ENCODE data around the gene ATRNL1.

Gene ATRNL1

GRCh38 chr10:115129752-115130151, 36.6 kb downstream of the ATRNL1 start:
- no peak overlapping the region for H3K18ac ChIP-seq (ENCODE audit: low read length)
- no peak overlapping the region for H2BK120ac ChIP-seq (ENCODE audit: low read depth, low read length)
- H3K4me3 ChIP-seq (ENCODE audit: low read length in 2 of 2) = no peak overlapping the region
- H3K23ac ChIP-seq (ENCODE audit: low read depth, low read length, poor library complexity) = no peak overlapping the region
- H2AK5ac ChIP-seq (ENCODE audit: low read depth, low read length) = no peak overlapping the region
- H3K4me2 ChIP-seq (ENCODE audit: insufficient read depth, low read length, poor library complexity, severe bottlenecking) = no peak overlapping the region
- H3K4ac ChIP-seq (ENCODE audit: low read length) = no peak overlapping the region
- no peak overlapping the region for H4K8ac ChIP-seq (ENCODE audit: low read depth, low read length)
- H2BK12ac ChIP-seq (ENCODE audit: low read length) = no peak overlapping the region
- no peaks in the 10 kb centered on the region for H3K27me3 ChIP-seq (ENCODE audit: control insufficient read depth in 3 of 3, insufficient read depth in 3 of 3, low read depth in 1 of 3, low read length in 3 of 3)
- no peak overlapping the region for H3K27ac ChIP-seq (replicated peaks; ENCODE audit: low read length)
- no peaks in the 10 kb centered on the region for H3K9me3 ChIP-seq (replicated peaks in 1 of 2; ENCODE audit: control insufficient read depth in 2 of 2, insufficient read depth in 1 of 2, low read depth in 1 of 2, low read length in 2 of 2)
- H3K4me1 ChIP-seq (ENCODE audit: control insufficient read depth in 2 of 2, insufficient read depth in 1 of 2, low read depth in 1 of 2, low read length in 2 of 2) = no peaks in the 10 kb centered on the region
- no peak overlapping the region for H2AFZ ChIP-seq (ENCODE audit: low read length)
- no peaks in the 10 kb centered on the region for H3K79me1 ChIP-seq (ENCODE audit: low read depth, low read length)
- no peak overlapping the region for H3K9ac ChIP-seq (ENCODE audit: low read depth, low read length, poor library complexity)
- no peak overlapping the region for H4K91ac ChIP-seq (ENCODE audit: low read depth, low read length, poor library complexity)
- no peak overlapping the region for H2BK15ac ChIP-seq (ENCODE audit: low read length)
- no peak overlapping the region for H3K14ac ChIP-seq (ENCODE audit: low read length)
- peak; percentile 24 for DNase-seq (ENCODE audit: low spot score)
- no peak overlapping the region for H2BK5ac ChIP-seq (ENCODE audit: low read length)
- H3K36me3 ChIP-seq (replicated peaks in 1 of 2; ENCODE audit: control insufficient read depth in 2 of 2, insufficient read depth in 2 of 2, low read length in 2 of 2) = no peaks in the 10 kb centered on the region

DNA sequence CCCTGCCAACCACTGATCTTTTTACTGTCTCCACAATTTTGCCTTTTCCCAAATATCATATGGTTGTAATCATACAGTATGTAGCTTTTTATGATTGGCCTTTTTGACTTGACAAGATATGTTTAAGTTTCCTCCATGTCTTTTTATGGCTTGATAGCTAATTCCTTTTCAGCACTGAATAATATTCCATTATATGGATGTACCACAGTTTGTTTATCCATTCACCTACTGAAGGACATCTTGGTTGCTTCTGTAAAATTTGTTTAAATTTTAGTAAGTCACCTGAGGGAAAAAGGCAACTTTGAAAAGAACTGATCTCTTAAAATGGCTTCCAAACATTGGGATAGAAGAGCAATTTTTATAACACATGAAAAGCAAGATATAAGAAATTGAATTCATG, 43.5 kb downstream of the ATRNL1 start:
- Histone ChIP-seq H3K9ac (ENCODE audit: low read depth, low read length, poor library complexity) (no peak overlapping the region), H3K4me2 (ENCODE audit: insufficient read depth, low read length, poor library complexity, severe bottlenecking) (no peak overlapping the region), H3K4me3 (ENCODE audit: low read length in 2 of 2) (no peak overlapping the region), H3K27ac (replicated peaks; ENCODE audit: low read length) (no peak overlapping the region), H3K4me1 (ENCODE audit: control insufficient read depth in 2 of 2, insufficient read depth in 1 of 2, low read depth in 1 of 2, low read length in 2 of 2) (no peaks in the 10 kb centered on the region), H3K9me3 (replicated peaks in 1 of 2; ENCODE audit: control insufficient read depth in 2 of 2, insufficient read depth in 1 of 2, low read depth in 1 of 2, low read length in 2 of 2) (peaks cover 0 to 18% of the 10 kb centered on the region in 2 donors), H3K27me3 (ENCODE audit: control insufficient read depth in 3 of 3, insufficient read depth in 3 of 3, low read depth in 1 of 3, low read length in 3 of 3) (no peaks in the 10 kb centered on the region), H2AFZ (ENCODE audit: low read length) (no peak overlapping the region), H4K8ac (ENCODE audit: low read depth, low read length) (no peak overlapping the region), H3K79me1 (ENCODE audit: low read depth, low read length) (no peaks in the 10 kb centered on the region), H2AK5ac (ENCODE audit: low read depth, low read length) (no peak overlapping the region), H4K91ac (ENCODE audit: low read depth, low read length, poor library complexity) (no peak overlapping the region), H2BK15ac (ENCODE audit: low read length) (no peak overlapping the region), H3K23ac (ENCODE audit: low read depth, low read length, poor library complexity) (no peak overlapping the region), H3K18ac (ENCODE audit: low read length) (no peak overlapping the region), H2BK120ac (ENCODE audit: low read depth, low read length) (no peak overlapping the region), H2BK12ac (ENCODE audit: low read length) (no peak overlapping the region), H3K4ac (ENCODE audit: low read length) (no peak overlapping the region), H2BK5ac (ENCODE audit: low read length) (no peak overlapping the region), H3K36me3 (replicated peaks in 1 of 2; ENCODE audit: control insufficient read depth in 2 of 2, insufficient read depth in 2 of 2, low read length in 2 of 2) (no peaks in the 10 kb centered on the region), H3K14ac (ENCODE audit: low read length) (no peak overlapping the region)
- DNase-seq (ENCODE audit: low spot score) = no peak

GRCh38 chr10:115141254-115141653, 48.1 kb downstream of the ATRNL1 start:
- no peaks in the 10 kb centered on the region for H3K79me1 ChIP-seq (ENCODE audit: low read depth, low read length)
- no peaks in the 10 kb centered on the region for H3K4me1 ChIP-seq (ENCODE audit: control insufficient read depth in 2 of 2, insufficient read depth in 1 of 2, low read depth in 1 of 2, low read length in 2 of 2)
- H3K4ac ChIP-seq (ENCODE audit: low read length) = no peak overlapping the region
- no peak overlapping the region for H4K91ac ChIP-seq (ENCODE audit: low read depth, low read length, poor library complexity)
- H2BK12ac ChIP-seq (ENCODE audit: low read length) = no peak overlapping the region
- no peak overlapping the region for H3K14ac ChIP-seq (ENCODE audit: low read length)
- no peak overlapping the region for H2AFZ ChIP-seq (ENCODE audit: low read length)
- no peak overlapping the region for H3K4me3 ChIP-seq (ENCODE audit: low read length in 2 of 2)
- no peak overlapping the region for H2BK15ac ChIP-seq (ENCODE audit: low read length)
- H3K9ac ChIP-seq (ENCODE audit: low read depth, low read length, poor library complexity) = no peak overlapping the region
- no peak overlapping the region for H4K8ac ChIP-seq (ENCODE audit: low read depth, low read length)
- H3K27ac ChIP-seq (replicated peaks; ENCODE audit: low read length) = no peak overlapping the region
- no peak overlapping the region for H3K23ac ChIP-seq (ENCODE audit: low read depth, low read length, poor library complexity)
- H3K36me3 ChIP-seq (replicated peaks in 1 of 2; ENCODE audit: control insufficient read depth in 2 of 2, insufficient read depth in 2 of 2, low read length in 2 of 2) = no peaks in the 10 kb centered on the region
- H3K18ac ChIP-seq (ENCODE audit: low read length) = no peak overlapping the region
- DNase-seq (ENCODE audit: low spot score) = no peak
- no peak overlapping the region for H2BK5ac ChIP-seq (ENCODE audit: low read length)
- H3K4me2 ChIP-seq (ENCODE audit: insufficient read depth, low read length, poor library complexity, severe bottlenecking) = no peak overlapping the region
- H2AK5ac ChIP-seq (ENCODE audit: low read depth, low read length) = no peak overlapping the region
- no peaks in the 10 kb centered on the region for H3K27me3 ChIP-seq (ENCODE audit: control insufficient read depth in 3 of 3, insufficient read depth in 3 of 3, low read depth in 1 of 3, low read length in 3 of 3)
- peaks cover 0 to 16% of the 10 kb centered on the region in 2 donors for H3K9me3 ChIP-seq (replicated peaks in 1 of 2; ENCODE audit: control insufficient read depth in 2 of 2, insufficient read depth in 1 of 2, low read depth in 1 of 2, low read length in 2 of 2)
- no peak overlapping the region for H2BK120ac ChIP-seq (ENCODE audit: low read depth, low read length)

DNA sequence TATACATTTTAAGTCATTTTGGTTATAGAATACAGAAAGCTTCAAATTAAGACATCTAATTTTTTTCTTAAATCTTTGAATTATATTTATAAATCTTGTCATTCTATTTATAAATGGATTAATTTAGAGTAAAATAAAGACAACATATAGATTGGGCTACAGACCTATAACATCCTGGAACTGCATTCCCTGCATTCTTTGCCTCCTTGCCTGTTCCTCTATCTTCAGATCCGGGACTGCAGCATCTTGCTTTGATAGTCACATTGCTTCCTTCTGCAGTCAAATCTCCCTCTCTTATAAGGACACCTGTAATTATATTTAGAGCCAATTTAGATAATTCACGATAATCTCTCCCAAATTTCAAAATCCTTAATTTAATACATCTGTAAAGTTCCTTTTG, 64.2 kb downstream of the ATRNL1 start:
- H2BK120ac ChIP-seq (ENCODE audit: low read depth, low read length) = no peak overlapping the region
- H3K36me3 ChIP-seq (replicated peaks in 1 of 2; ENCODE audit: control insufficient read depth in 2 of 2, insufficient read depth in 2 of 2, low read length in 2 of 2) = no peaks in the 10 kb centered on the region
- H2AFZ ChIP-seq (ENCODE audit: low read length) = no peak overlapping the region
- no peak overlapping the region for H2BK5ac ChIP-seq (ENCODE audit: low read length)
- H3K4me3 ChIP-seq (ENCODE audit: low read length in 2 of 2) = no peak overlapping the region
- H3K79me1 ChIP-seq (ENCODE audit: low read depth, low read length) = no peaks in the 10 kb centered on the region
- no peak overlapping the region for H4K8ac ChIP-seq (ENCODE audit: low read depth, low read length)
- WGBS, 2 donors (ENCODE audit: extremely low coverage in 2 of 2, insufficient read length in 2 of 2, insufficient replicate concordance in 1 of 2) = no CpG with 5 or more reads among the region's 2 CpGs
- DNase-seq (ENCODE audit: low spot score) = no peak
- H3K18ac ChIP-seq (ENCODE audit: low read length) = no peak overlapping the region
- no peak overlapping the region for H3K14ac ChIP-seq (ENCODE audit: low read length)
- H3K4me2 ChIP-seq (ENCODE audit: insufficient read depth, low read length, poor library complexity, severe bottlenecking) = no peak overlapping the region
- H2AK5ac ChIP-seq (ENCODE audit: low read depth, low read length) = no peak overlapping the region
- no peak overlapping the region for H3K4ac ChIP-seq (ENCODE audit: low read length)
- H3K23ac ChIP-seq (ENCODE audit: low read depth, low read length, poor library complexity) = no peak overlapping the region
- H3K9ac ChIP-seq (ENCODE audit: low read depth, low read length, poor library complexity) = no peak overlapping the region
- H2BK12ac ChIP-seq (ENCODE audit: low read length) = no peak overlapping the region
- H4K91ac ChIP-seq (ENCODE audit: low read depth, low read length, poor library complexity) = no peak overlapping the region
- H3K27me3 ChIP-seq (ENCODE audit: control insufficient read depth in 3 of 3, insufficient read depth in 3 of 3, low read depth in 1 of 3, low read length in 3 of 3) = no peaks in the 10 kb centered on the region
- no peak overlapping the region for H2BK15ac ChIP-seq (ENCODE audit: low read length)
- no peaks in the 10 kb centered on the region for H3K9me3 ChIP-seq (replicated peaks in 1 of 2; ENCODE audit: control insufficient read depth in 2 of 2, insufficient read depth in 1 of 2, low read depth in 1 of 2, low read length in 2 of 2)
- no peaks in the 10 kb centered on the region for H3K4me1 ChIP-seq (ENCODE audit: control insufficient read depth in 2 of 2, insufficient read depth in 1 of 2, low read depth in 1 of 2, low read length in 2 of 2)
- no peak overlapping the region for H3K27ac ChIP-seq (replicated peaks; ENCODE audit: low read length)

Data from neuronal stem cell (in vitro differentiated cells).